B cell (primary cell): Measurements from ENCODE around the gene HEPN1. TPM values are rescaled to one million over a fixed set of nuclear protein-coding genes. Genes with fewer than 3 reads are reported as not detected.

Experiments
- ATAC-seq: fragments of 200-7000 bp; cut with Tn5 transposase; one replicate; pipeline ENCODE4 v1.10.0; 2021; ENCODE audit warnings: low read depth, mild to moderate bottlenecking, moderate number of reproducible peaks, moderate library complexity
- CTCF ChIA-PET: fragments of 350-600 bp; sonication (Branson Sonifier 250); formaldehyde crosslinking; loops from one replicate; lab custom pipeline; 2021; ENCODE audit warnings: antibody characterized with exemption, inconsistent platforms; lab: Charles Lee
- POLR2A ChIA-PET: fragments of 350-600 bp; sonication (Branson Sonifier 250); formaldehyde crosslinking; loops from one replicate; lab custom pipeline; 2021; ENCODE audit warnings: antibody characterized with exemption; lab: Charles Lee
- DNase-seq: peaks from one replicate; pipeline ENCODE4 v3.0.0; 2013
- H2AFZ ChIP-seq: 2 replicates; pipeline ENCODE4 v1.6.1; 2012; ENCODE audit warnings: mild to moderate bottlenecking, low read depth, low read length; ENCODE audit not compliant: insufficient read depth, poor library complexity, severe bottlenecking
- H3K27ac ChIP-seq, 2 donors: 1 replicate in 1 of 2; 2 replicates in 1 of 2; pipeline ENCODE4 v1.5.1; 2012 to 2013; ENCODE audit warnings: low read length in 2 of 2, mild to moderate bottlenecking in 2 of 2, moderate library complexity in 1 of 2
- H3K27me3 ChIP-seq, 4 experiments: fragments of 200-600 bp in 1 of 4; sonication (generic) in 1 of 4; replicated peaks in 1 of 4; 1 replicate in 2 of 4; 2 replicates in 2 of 4; pipeline versions ENCODE4 v1.6.1 to v1.7.0; 2013 to 2016; ENCODE audit warnings: low read length in 3 of 4, mild to moderate bottlenecking in 2 of 4, mixed read lengths in 1 of 4, moderate library complexity in 1 of 4; ENCODE audit not compliant: insufficient read depth in 4 of 4, control insufficient read depth in 3 of 4; ENCODE audit errors: control extremely low read depth in 1 of 4
- H3K36me3 ChIP-seq, 2 experiments: replicated peaks in 1 of 2; 1 replicate in 1 of 2; 2 replicates in 1 of 2; pipeline versions ENCODE4 v1.6.1 to v1.7.1; 2013; ENCODE audit warnings: low read length in 1 of 2; ENCODE audit not compliant: insufficient read depth in 2 of 2, control insufficient read depth in 1 of 2; ENCODE audit errors: control extremely low read depth in 1 of 2, extremely low read depth in 1 of 2
- H3K4me1 ChIP-seq, 2 donors: fragments of 200-600 bp in 1 of 2; sonication (generic) in 1 of 2; 1 replicate in 1 of 2; 2 replicates in 1 of 2; pipeline versions ENCODE4 v1.5.1 to v1.6.1; 2013 to 2017; ENCODE audit warnings: low read length in 2 of 2; ENCODE audit not compliant: control insufficient read depth in 2 of 2, insufficient read depth in 2 of 2
- H3K4me2 ChIP-seq: replicated peaks from 2 replicates; pipeline ENCODE3; 2012; ENCODE audit warnings: mild to moderate bottlenecking, low read depth, low read length; ENCODE audit not compliant: poor library complexity, severe bottlenecking
- H3K4me3 ChIP-seq, 5 experiments: fragments of 200-600 bp in 1 of 5; sonication (generic) in 1 of 5; 1 replicate in 3 of 5; 2 replicates in 2 of 5; pipeline versions ENCODE4 v1.5.1 to v1.7.0; 2011 to 2016; ENCODE audit warnings: low read length in 4 of 5, mild to moderate bottlenecking in 4 of 5, low read depth in 2 of 5, control low read depth in 1 of 5, moderate library complexity in 1 of 5; ENCODE audit not compliant: insufficient read depth in 1 of 5; ENCODE audit errors: control extremely low read depth in 1 of 5, extremely low read depth in 1 of 5
- H3K79me2 ChIP-seq: fragments of 200-600 bp; sonication (generic); one replicate; pipeline ENCODE4 v1.6.0; 2016; ENCODE audit warnings: low read length; ENCODE audit not compliant: control insufficient read depth, insufficient read depth
- H3K9ac ChIP-seq: fragments of 200-600 bp; sonication (generic); 2 replicates; pipeline ENCODE4 v1.6.1; 2017; ENCODE audit warnings: mild to moderate bottlenecking, low read length, moderate library complexity
- H3K9me3 ChIP-seq, 3 donors: one replicate each; pipeline versions ENCODE4 v1.6.1 to v1.7.1; 2013; ENCODE audit warnings: low read length in 2 of 3; ENCODE audit not compliant: control insufficient read depth in 2 of 3, insufficient read depth in 1 of 3; ENCODE audit errors: control extremely low read depth in 1 of 3
- H4K20me1 ChIP-seq: 2 replicates; pipeline ENCODE4 v1.6.0; 2012; ENCODE audit warnings: mild to moderate bottlenecking, low read length; ENCODE audit not compliant: insufficient read depth, control insufficient read depth, poor library complexity, severe bottlenecking
- H3K27ac Mint-ChIP-seq: one replicate; pipeline ENCODE4 v1.8.0; 2021; ENCODE audit warnings: mixed read lengths
- H3K27me3 Mint-ChIP-seq: one replicate; pipeline ENCODE4 v1.8.0; 2021; ENCODE audit warnings: mixed read lengths
- H3K4me1 Mint-ChIP-seq: one replicate; pipeline ENCODE4 v1.8.0; 2021; ENCODE audit warnings: mixed read lengths
- H3K4me3 Mint-ChIP-seq: one replicate; pipeline ENCODE4 v1.8.0; 2021; ENCODE audit warnings: mixed read lengths
- H3K9me3 Mint-ChIP-seq: one replicate; pipeline ENCODE4 v1.8.0; 2022; ENCODE audit warnings: mixed read lengths; ENCODE audit not compliant: insufficient read depth
- CTCF ChIP-seq: fragments of 200-600 bp; IDR thresholded peaks from one replicate; pipeline ENCODE4 v1.8.0; 2022; ENCODE audit warnings: antibody characterized with exemption, mild to moderate bottlenecking
- EZH2 ChIP-seq: IDR thresholded peaks from 2 replicates; pipeline ENCODE4 v1.6.1; 2012; ENCODE audit warnings: borderline replicate concordance, low read depth, mild to moderate bottlenecking, moderate library complexity, low read length; ENCODE audit not compliant: insufficient read depth, poor library complexity, severe bottlenecking
- WGBS: methylation state at CpG from one replicate; pipeline ENCODE4 v1.1.5; 2013; ENCODE audit warnings: missing lambda C conversion rate; ENCODE audit not compliant: insufficient coverage; 5-methylcytosine and 5-hydroxymethylcytosine counted together
- intact Hi-C: fragments of 100-400 bp; cut with micrococcal nuclease; formaldehyde crosslinking; loops from one replicate; pipeline ENCODE4 v1.10.0; 2022
- polyA plus RNA-seq: library from polyadenylated mRNA; depleted of rRNA; stranded (reverse); fragments of >200 nt; gene quantifications from 2 replicates; pipeline ENCODE4 v1.2.3, GENCODE V29; 2012
- total RNA-seq, 2 donors: library from RNA; stranded (reverse); fragments of 120-200 nt in 1 of 2; gene quantifications; 1 replicate in 1 of 2; 2 replicates in 1 of 2; pipeline versions ENCODE4 v1.2.3 to v1.2.4, GENCODE V29; 2013 to 2022

HEPN1 gene
- total and polyA plus RNA-seq, 2 donors (not counting 1 experiment from before 2014, with no cell fraction given): not detected

- no peak overlapping the region for H3K4me3 Mint-ChIP-seq
- peaks cover 52% of the 10 kb centered on the region for H3K27me3 Mint-ChIP-seq
- peaks cover 0 to 38% (median 3%) of the 10 kb centered on the region in 4 experiments for H3K27me3 ChIP-seq
- intact Hi-C loops: no loop called here
- no peak overlapping the region for H3K4me3 ChIP-seq
- no peak overlapping the region for H3K27ac ChIP-seq
- POLR2A ChIA-PET: no interaction called here
- ATAC-seq (no peak), DNase-seq (no peak)
- H2AFZ ChIP-seq: no peak overlapping the region
- H4K20me1 ChIP-seq: no peaks in the 10 kb centered on the region
- no peak overlapping the region for H3K9ac ChIP-seq
- H3K9me3 ChIP-seq: peaks cover 0 to 9% (median 9%) of the 10 kb centered on the region in 3 donors
- CTCF ChIA-PET: interaction anchor here (1.5 kb wide), 1 partner anchor 225 kb away, joined by 5 read pairs; no protein-coding TSS in a partner anchor
- H3K4me1 ChIP-seq: peaks cover 0 to 5% of the 10 kb centered on the region in 2 donors
- H3K36me3 ChIP-seq: no peaks in the 10 kb centered on the region
- no peak overlapping the region for H3K27ac Mint-ChIP-seq
- H3K4me2 ChIP-seq: no peak overlapping the region
- no peak for TF ChIP-seq CTCF
- no peak for TF ChIP-seq EZH2
- H3K79me2 ChIP-seq: no peaks in the 10 kb centered on the region
- H3K4me1 Mint-ChIP-seq: peaks cover 2% of the 10 kb centered on the region
- peaks cover 5% of the 10 kb centered on the region for H3K9me3 Mint-ChIP-seq
Observed at GRCh38 chr11:124916370-124916710, 2.7 kb upstream of the HEPN1 start.

- WGBS: 100% methylated on average over 2 of the region's 6 CpGs
- Mint-ChIP-seq H3K9me3 (no peaks in the 10 kb centered on the region), H3K27ac (no peak overlapping the region), H3K27me3 (peaks cover 50% of the 10 kb centered on the region), H3K4me3 (no peak overlapping the region), H3K4me1 (peaks cover 2% of the 10 kb centered on the region)
- Histone ChIP-seq H4K20me1 (no peaks in the 10 kb centered on the region), H3K9me3 (peaks cover 0 to 6% (median 3%) of the 10 kb centered on the region in 3 donors), H2AFZ (no peak overlapping the region), H3K27ac (no peak overlapping the region), H3K4me1 (peaks cover 0 to 7% of the 10 kb centered on the region in 2 donors), H3K36me3 (no peaks in the 10 kb centered on the region), H3K27me3 (peaks cover 0 to 46% (median 8%) of the 10 kb centered on the region in 4 experiments), H3K4me3 (no peak overlapping the region), H3K4me2 (no peak overlapping the region), H3K9ac (no peak overlapping the region), H3K79me2 (no peaks in the 10 kb centered on the region)
- DNase-seq: no peak
- intact Hi-C loops: no loop called here
- TF ChIP-seq EZH2 (no peak), CTCF (no peak)
- ATAC-seq: no peak
- ChIA-PET POLR2A (no interaction called here), CTCF (no interaction called here)
Observed at GRCh38 chr11:124917115-124917637, 1.9 kb upstream of the HEPN1 start.
